Astrocyte (in vitro differentiated cells and primary cell): ENCODE measurements around the gene BTNL9. TPM values are rescaled to one million over a fixed set of nuclear protein-coding genes. Genes with fewer than 3 reads are reported as not detected.

Experiments used
- DNase-seq: peaks from one replicate; pipeline ENCODE4 v3.0.0-alpha.2; 2010; ENCODE audit warnings: low read depth
- FAIRE-seq: peaks from 2 replicates; lab custom pipeline; 2011; peaks lifted over from hg19 to GRCh38; lab: Jason Lieb, UNC
- H2AFZ ChIP-seq: 2 replicates; pipeline ENCODE4 v1.6.0; 2012; ENCODE audit warnings: low read depth, low read length, inconsistent platforms
- H3K27ac ChIP-seq: 2 replicates; pipeline ENCODE4 v1.5.1; 2011; ENCODE audit warnings: low read depth, low read length, inconsistent platforms
- H3K27me3 ChIP-seq: 2 replicates; pipeline ENCODE4 v1.6.0; 2011; ENCODE audit warnings: low read length, inconsistent platforms; ENCODE audit not compliant: insufficient read depth
- H3K36me3 ChIP-seq: 2 replicates; pipeline ENCODE4 v1.5.1; 2011; ENCODE audit warnings: low read length, inconsistent platforms; ENCODE audit not compliant: insufficient read depth
- H3K4me1 ChIP-seq: 2 replicates; pipeline ENCODE4 v1.5.1; 2011; ENCODE audit warnings: low read length, inconsistent platforms; ENCODE audit not compliant: insufficient read depth
- H3K4me2 ChIP-seq: 2 replicates; pipeline ENCODE4 v1.6.0; 2012; ENCODE audit warnings: low read length, inconsistent platforms
- H3K4me3 ChIP-seq: 2 replicates; pipeline ENCODE4 v1.5.1; 2011; ENCODE audit warnings: low read depth, mild to moderate bottlenecking, low read length, inconsistent platforms; ENCODE audit not compliant: insufficient read depth
- H3K79me2 ChIP-seq: 2 replicates; pipeline ENCODE4 v1.6.0; 2012; ENCODE audit warnings: mild to moderate bottlenecking, low read length, inconsistent platforms; ENCODE audit not compliant: insufficient read depth
- H3K9ac ChIP-seq: 2 replicates; pipeline ENCODE4 v1.6.0; 2012; ENCODE audit warnings: mild to moderate bottlenecking, low read length, inconsistent platforms
- H3K9me3 ChIP-seq: 2 replicates; pipeline ENCODE4 v1.5.1; 2012; ENCODE audit warnings: low read depth, mild to moderate bottlenecking, low read length, inconsistent platforms; ENCODE audit not compliant: insufficient read depth
- H4K20me1 ChIP-seq: 2 replicates; pipeline ENCODE4 v1.6.0; 2012; ENCODE audit warnings: low read length, inconsistent platforms; ENCODE audit not compliant: insufficient read depth
- H3K27ac Mint-ChIP-seq: one replicate; pipeline ENCODE4 v1.8.0; 2021; ENCODE audit warnings: mild to moderate bottlenecking, mixed read lengths; ENCODE audit not compliant: unreplicated experiment
- H3K27me3 Mint-ChIP-seq: one replicate; pipeline ENCODE4 v1.8.0; 2021; ENCODE audit warnings: low read depth, mixed read lengths; ENCODE audit not compliant: unreplicated experiment
- H3K36me3 Mint-ChIP-seq: one replicate; pipeline ENCODE4 v1.8.0; 2021; ENCODE audit warnings: low read depth, mixed read lengths; ENCODE audit not compliant: unreplicated experiment
- H3K4me1 Mint-ChIP-seq: one replicate; pipeline ENCODE4 v1.8.0; 2021; ENCODE audit warnings: low read depth, mixed read lengths; ENCODE audit not compliant: unreplicated experiment
- H3K4me3 Mint-ChIP-seq: one replicate; pipeline ENCODE4 v1.8.0; 2021; ENCODE audit warnings: mild to moderate bottlenecking, moderate library complexity, mixed read lengths; ENCODE audit not compliant: unreplicated experiment
- H3K9me3 Mint-ChIP-seq: one replicate; pipeline ENCODE4 v1.8.0; 2021; ENCODE audit warnings: mild to moderate bottlenecking, mixed read lengths; ENCODE audit not compliant: unreplicated experiment
- CTCF ChIP-seq: IDR thresholded peaks from 2 replicates; pipeline ENCODE4 v1.5.1; 2011; ENCODE audit warnings: low read depth, mild to moderate bottlenecking, inconsistent platforms, low read length, moderate library complexity; ENCODE audit not compliant: insufficient read depth
- EZH2 ChIP-seq: IDR thresholded peaks from 2 replicates; pipeline ENCODE4 v1.6.1; 2012; ENCODE audit warnings: mild to moderate bottlenecking, low read length, inconsistent platforms; ENCODE audit not compliant: insufficient read depth
- total RNA-seq: library from RNA; stranded (reverse); gene quantifications from 2 replicates; pipeline ENCODE4 v1.2.1, GENCODE V29; 2021

The BTNL9 gene
- total RNA-seq, 1 donor from 2014 or later = not detected

DNA sequence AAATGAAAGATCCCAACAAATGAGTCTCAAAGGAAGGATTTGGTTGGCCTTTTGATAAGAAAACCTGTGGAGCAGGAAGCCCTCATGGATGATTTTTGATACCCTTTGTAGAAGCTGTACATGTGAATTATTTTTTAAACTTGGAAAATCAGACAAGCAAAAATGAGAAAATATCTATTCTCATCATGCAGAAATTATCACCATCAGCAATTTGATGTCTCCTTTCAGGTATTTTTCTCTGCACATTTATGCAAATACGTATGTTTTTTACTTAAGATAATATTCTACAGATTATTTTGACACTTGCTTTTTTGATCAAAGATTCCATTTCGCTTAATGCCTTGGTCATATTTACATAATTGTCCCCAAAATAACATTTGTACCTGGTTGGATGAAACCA lies 7.2 kb downstream of the BTNL9 start:
- Histone ChIP-seq H3K4me1 (no peaks in the 10 kb centered on the region), H3K4me3 (no peak overlapping the region), H3K27me3 (peaks cover 9% of the 10 kb centered on the region), H3K36me3 (no peaks in the 10 kb centered on the region), H3K79me2 (no peaks in the 10 kb centered on the region), H3K9me3 (peaks cover 3% of the 10 kb centered on the region), H3K4me2 (no peak overlapping the region), H2AFZ (no peak overlapping the region), H4K20me1 (no peaks in the 10 kb centered on the region), H3K27ac (no peak overlapping the region), H3K9ac (no peak overlapping the region)
- H3K4me1 Mint-ChIP-seq = no peaks in the 10 kb centered on the region
- H3K27me3 Mint-ChIP-seq = peaks cover 44% of the 10 kb centered on the region
- peaks cover 2% of the 10 kb centered on the region for H3K9me3 Mint-ChIP-seq
- DNase-seq (no peak), FAIRE-seq (no peak)
- TF ChIP-seq CTCF (no peak), EZH2 (no peak)
- H3K36me3 Mint-ChIP-seq = no peaks in the 10 kb centered on the region
- peak overlapping the region; percentile 27 for H3K27ac Mint-ChIP-seq
- H3K4me3 Mint-ChIP-seq = no peak overlapping the region

DNA sequence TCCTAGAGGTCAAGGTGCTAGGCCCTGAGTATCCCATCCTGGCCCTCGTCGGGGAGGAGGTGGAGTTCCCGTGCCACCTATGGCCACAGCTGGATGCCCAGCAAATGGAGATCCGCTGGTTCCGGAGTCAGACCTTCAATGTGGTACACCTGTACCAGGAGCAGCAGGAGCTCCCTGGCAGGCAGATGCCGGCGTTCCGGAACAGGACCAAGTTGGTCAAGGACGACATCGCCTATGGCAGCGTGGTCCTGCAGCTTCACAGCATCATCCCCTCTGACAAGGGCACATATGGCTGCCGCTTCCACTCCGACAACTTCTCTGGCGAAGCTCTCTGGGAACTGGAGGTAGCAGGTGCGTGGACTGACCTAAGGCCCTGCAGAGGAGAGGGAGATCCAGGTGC lies 7.9 kb downstream of the BTNL9 start:
- no peak overlapping the region for H3K4me2 ChIP-seq
- H3K36me3 ChIP-seq = no peaks in the 10 kb centered on the region
- peaks cover 42% of the 10 kb centered on the region for H3K27me3 Mint-ChIP-seq
- peaks cover 12% of the 10 kb centered on the region for H3K27me3 ChIP-seq
- H3K79me2 ChIP-seq = no peaks in the 10 kb centered on the region
- H2AFZ ChIP-seq = no peak overlapping the region
- FAIRE-seq (no peak), DNase-seq (no peak)
- no peak overlapping the region for H3K27ac ChIP-seq
- H3K4me3 ChIP-seq = no peak overlapping the region
- H3K9me3 ChIP-seq = peaks cover 3% of the 10 kb centered on the region
- H3K4me1 Mint-ChIP-seq = no peaks in the 10 kb centered on the region
- no peak overlapping the region for H3K4me3 Mint-ChIP-seq
- peaks cover 2% of the 10 kb centered on the region for H3K9me3 Mint-ChIP-seq
- no peak overlapping the region for H3K27ac Mint-ChIP-seq
- no peaks in the 10 kb centered on the region for H4K20me1 ChIP-seq
- TF ChIP-seq CTCF = no peak
- no peak for TF ChIP-seq EZH2
- H3K4me1 ChIP-seq = no peaks in the 10 kb centered on the region
- no peak overlapping the region for H3K9ac ChIP-seq
- H3K36me3 Mint-ChIP-seq = no peaks in the 10 kb centered on the region

- H2AFZ ChIP-seq = no peak overlapping the region
- no peak for DNase-seq
- H3K27me3 ChIP-seq = peaks cover 30% of the 10 kb centered on the region
- H3K27me3 Mint-ChIP-seq = peaks cover 59% of the 10 kb centered on the region
- no peak for FAIRE-seq
- peaks cover 3% of the 10 kb centered on the region for H3K4me1 Mint-ChIP-seq
- no peak overlapping the region for H3K9ac ChIP-seq
- no peaks in the 10 kb centered on the region for H3K36me3 ChIP-seq
- H3K4me1 ChIP-seq = no peaks in the 10 kb centered on the region
- H3K4me3 ChIP-seq = no peak overlapping the region
- TF ChIP-seq EZH2 (no peak), CTCF (no peak)
- H4K20me1 ChIP-seq = no peaks in the 10 kb centered on the region
- H3K9me3 ChIP-seq = peaks cover 3% of the 10 kb centered on the region
- H3K27ac ChIP-seq = no peak overlapping the region
- no peak overlapping the region for H3K4me2 ChIP-seq
- H3K36me3 Mint-ChIP-seq = no peaks in the 10 kb centered on the region
- peaks cover 5% of the 10 kb centered on the region for H3K9me3 Mint-ChIP-seq
- no peaks in the 10 kb centered on the region for H3K79me2 ChIP-seq
- no peak overlapping the region for H3K4me3 Mint-ChIP-seq
- no peak overlapping the region for H3K27ac Mint-ChIP-seq
Measured at GRCh38 chr5:181050016-181050415, 9.9 kb downstream of the BTNL9 start.
